HepG2 (cell line): ENCODE measurements around the gene RAD23A. TPM values are rescaled to one million over a fixed set of nuclear protein-coding genes. Genes with fewer than 3 reads are reported as not detected.

Source experiments
- FOSL2 ChIP-seq: sonication (generic); formaldehyde crosslinking; IDR thresholded peaks from 2 replicates; pipeline ENCODE4 v1.4.0; 2020; ENCODE audit warnings: missing genetic modification reagents
- MBNL3 ChIP-seq: fragments of 250-450 bp; sonication (Bioruptor Pico); conservative IDR thresholded peaks from 2 replicates; pipeline ENCODE4 v1.8.0; 2022; ENCODE audit warnings: mild to moderate bottlenecking, inconsistent platforms
- SKIL ChIP-seq: sonication (generic); formaldehyde crosslinking; IDR thresholded peaks from 2 replicates; pipeline ENCODE4 v1.8.0; 2022; ENCODE audit warnings: missing genetic modification reagents, mild to moderate bottlenecking, moderate library complexity, borderline replicate concordance
- ZNF251 ChIP-seq: sonication (generic); formaldehyde crosslinking; IDR thresholded peaks from 2 replicates; pipeline ENCODE4 v1.9.0; 2021; ENCODE audit warnings: mild to moderate bottlenecking, missing genetic modification reagents
- ZNF407 ChIP-seq: sonication (generic); formaldehyde crosslinking; IDR thresholded peaks from one replicate; pipeline ENCODE4 v1.5.1; 2020; ENCODE audit warnings: mild to moderate bottlenecking, missing genetic modification reagents; ENCODE audit errors: not compliant biosample characterization
- ZNF570 ChIP-seq: sonication (generic); formaldehyde crosslinking; IDR thresholded peaks from 2 replicates; pipeline ENCODE4 v1.4.0; 2020; ENCODE audit warnings: mild to moderate bottlenecking, missing genetic modification reagents, borderline replicate concordance
- ZNF646 ChIP-seq: sonication (generic); formaldehyde crosslinking; IDR thresholded peaks from 2 replicates; pipeline ENCODE4 v1.9.0; 2021; ENCODE audit warnings: mild to moderate bottlenecking, missing genetic modification reagents
- ZNF709 ChIP-seq: sonication (generic); formaldehyde crosslinking; IDR thresholded peaks from 2 replicates; pipeline ENCODE4 v1.5.0; 2020; ENCODE audit warnings: mild to moderate bottlenecking, missing genetic modification reagents
- polyA plus RNA-seq, 8 experiments: library from polyadenylated mRNA; depleted of rRNA in 3 of 8; stranded (reverse) in 7 of 8; unstranded in 1 of 8; fragments of >200 nt; fragmentation: Illumina TruSeq in 4 of 8; extraction: Trizol in 4 of 8; gene quantifications; 2 replicates each; pipeline versions ENCODE4 v1.2.1 to v1.2.3, GENCODE V29; 2011 to 2016; ENCODE audit warnings: low read depth in 4 of 8, missing spikeins in 1 of 8, mixed read lengths in 1 of 8; ENCODE audit not compliant: insufficient read depth in 1 of 8
- total RNA-seq, 5 experiments: library from RNA; depleted of rRNA; stranded (reverse); fragments of >200 nt; fragmentation: Illumina TruSeq; extraction: Trizol; gene quantifications; 2 replicates each; pipeline ENCODE4 v1.2.3, GENCODE V29; 2016; ENCODE audit warnings: low read depth in 1 of 5

Gene RAD23A
- total and polyA plus RNA-seq, 2 of the 13 experiments (the other 11 are each of a cell fraction or from before 2014, with no cell fraction given): 42.5 to 54.2 TPM

DNA sequence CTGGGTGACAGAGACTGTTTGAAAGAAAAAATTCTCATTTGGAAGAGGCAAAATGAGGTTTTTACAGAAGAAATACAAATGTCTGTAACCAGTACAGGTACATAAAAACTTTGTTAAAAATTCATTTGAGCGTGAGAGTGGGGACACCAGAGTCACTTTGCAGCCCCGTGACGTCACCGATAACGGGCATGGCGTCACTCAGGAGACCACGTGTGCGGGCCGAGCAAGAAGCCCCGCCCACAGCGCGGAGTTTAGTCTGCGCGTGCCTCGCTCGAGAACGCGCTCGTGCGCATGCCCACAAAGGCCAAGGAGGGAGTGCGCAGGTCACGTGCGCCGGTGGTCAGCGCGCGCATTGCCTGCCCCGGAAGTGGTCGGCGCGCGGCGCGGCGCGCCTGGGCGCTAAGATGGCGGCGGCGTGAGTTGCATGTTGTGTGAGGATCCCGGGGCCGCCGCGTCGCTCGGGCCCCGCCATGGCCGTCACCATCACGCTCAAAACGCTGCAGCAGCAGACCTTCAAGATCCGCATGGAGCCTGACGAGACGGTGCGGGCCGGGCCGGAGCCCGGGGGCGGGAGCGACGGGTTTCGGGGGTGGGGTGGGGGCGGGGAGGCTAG lies at the start of gene RAD23A (continued):
- TF ChIP-seq ZNF407 (CRISPR knock-in tag) (peak; percentile 74), ZNF570 (CRISPR knock-in tag) (no peak), MBNL3 (no peak), FOSL2 (CRISPR knock-in tag) (peak; percentile 59; the same call in 1 of the 2 replicates), ZNF646 (CRISPR knock-in tag) (no peak), SKIL (no peak), ZNF251 (CRISPR knock-in tag) (no peak), ZNF709 (CRISPR knock-in tag) (0 out of 2 replicates have a peak, but pooled peaks have one; percentile 50)
